K562 (cell line): ENCODE measurements around the gene SORCS2. TPM values are rescaled to one million over a fixed set of nuclear protein-coding genes. Genes with fewer than 3 reads are reported as not detected.

Experiments
- ATAC-seq: fragments of 200-7000 bp; cut with Tn5 transposase; 3 replicates; pipeline ENCODE4 v1.9.1; 2020; ENCODE audit warnings: moderate library complexity
- BruUV-seq: library from RNA; stranded (reverse); fragments of 400-500 nt; replicated peaks from 2 replicates; lab custom pipeline; 2021; lab: Mats Ljungman, UMichigan
- CTCF ChIA-PET: fragments of 300-600 bp; formaldehyde crosslinking; extraction: SDS; loops from one replicate; lab custom pipeline; 2021; ENCODE audit warnings: low intra/inter-chr PET ratio; lab: Yijun Ruan, JAX
- POLR2A ChIA-PET: fragments of 300-600, 350-650 bp; sonication (Branson Sonifier 250); formaldehyde crosslinking; extraction: SDS; loops from one replicate; lab custom pipeline; 2021; ENCODE audit warnings: antibody characterized with exemption, inconsistent platforms; lab: Yijun Ruan, JAX
- DNase-seq, 4 experiments: peaks; one replicate each; pipeline versions ENCODE4 v3.0.0 to v3.0.0-alpha.2; 2011 to 2018; ENCODE audit warnings: low spot score in 3 of 4, mixed read lengths in 3 of 4; ENCODE audit errors: extremely low read depth in 1 of 4
- FAIRE-seq: peaks from 2 replicates; lab custom pipeline; 2011; peaks lifted over from hg19 to GRCh38; lab: Jason Lieb, UNC
- H2AFZ ChIP-seq: 2 replicates; pipeline ENCODE4 v1.6.0; 2011; ENCODE audit warnings: low read depth, low read length, control low read depth, inconsistent platforms
- H3K27ac ChIP-seq: fragments of 200-600 bp; 3 replicates; pipeline ENCODE4 v1.8.0; 2011; ENCODE audit warnings: low read depth, mild to moderate bottlenecking, control low read depth, inconsistent platforms, low read length, moderate library complexity, mixed read lengths; ENCODE audit errors: extremely low read depth
- H3K27me3 ChIP-seq, 2 experiments: fragments of 300-600 bp in 1 of 2; 2 replicates in 1 of 2; 3 replicates in 1 of 2; pipeline versions ENCODE4 v1.6.0 to v1.8.0; 2011; ENCODE audit warnings: inconsistent platforms in 2 of 2, low read length in 2 of 2, mild to moderate bottlenecking in 1 of 2, mixed read lengths in 1 of 2, moderate library complexity in 1 of 2; ENCODE audit not compliant: control insufficient read depth in 2 of 2, insufficient read depth in 2 of 2
- H3K36me3 ChIP-seq: fragments of 300-600 bp; 3 replicates; pipeline ENCODE4 v1.8.0; 2011; ENCODE audit warnings: mild to moderate bottlenecking, low read length, inconsistent platforms; ENCODE audit not compliant: control insufficient read depth, insufficient read depth
- H3K4me1 ChIP-seq, 2 experiments: fragments of 200-600 bp in 1 of 2; replicated peaks in 1 of 2; 2 replicates in 1 of 2; 3 replicates in 1 of 2; pipeline versions ENCODE4 v1.5.1 to v1.8.0; 2011; ENCODE audit warnings: inconsistent platforms in 2 of 2, low read length in 2 of 2, mild to moderate bottlenecking in 1 of 2, mixed read lengths in 1 of 2, moderate library complexity in 1 of 2; ENCODE audit not compliant: control insufficient read depth in 2 of 2, insufficient read depth in 2 of 2
- H3K4me2 ChIP-seq: 2 replicates; pipeline ENCODE4 v1.6.1; 2011; ENCODE audit warnings: low read length, control low read depth, inconsistent platforms, mixed read lengths; ENCODE audit not compliant: insufficient read depth
- H3K4me3 ChIP-seq: fragments of 200-600 bp; sonication (generic), shearing (Covaris generic); 2 replicates; pipeline ENCODE4 v1.5.1; 2016; ENCODE audit warnings: control low read depth, inconsistent platforms
- H3K79me2 ChIP-seq: fragments of 200-600 bp; 3 replicates; pipeline ENCODE4 v1.8.0; 2011; ENCODE audit warnings: low read length, inconsistent platforms; ENCODE audit not compliant: control insufficient read depth, insufficient read depth
- H3K9ac ChIP-seq, 2 experiments: 2 replicates each; pipeline versions ENCODE4 v1.6.0 to v1.6.1; 2011; ENCODE audit warnings: low read depth in 2 of 2, low read length in 2 of 2, control low read depth in 1 of 2, inconsistent platforms in 1 of 2, mild to moderate bottlenecking in 1 of 2, mixed read lengths in 1 of 2; ENCODE audit not compliant: insufficient read depth in 1 of 2
- H3K9me1 ChIP-seq: one replicate; pipeline ENCODE4 v1.6.0; 2011; ENCODE audit warnings: inconsistent platforms, mild to moderate bottlenecking, low read length, moderate library complexity; ENCODE audit not compliant: control insufficient read depth, insufficient read depth
- H3K9me3 ChIP-seq: replicated peaks from 2 replicates; pipeline ENCODE4 v1.5.1; 2011; ENCODE audit warnings: low read depth, low read length, inconsistent platforms; ENCODE audit not compliant: control insufficient read depth, insufficient read depth
- H4K20me1 ChIP-seq: replicated peaks from 2 replicates; pipeline ENCODE4 v1.6.1; 2011; ENCODE audit warnings: low read length, inconsistent platforms, mixed read lengths; ENCODE audit not compliant: control insufficient read depth, insufficient read depth
- CGGBP1 ChIP-seq: fragments of 250-450 bp; sonication (Bioruptor Pico); IDR thresholded peaks from 2 replicates; pipeline ENCODE4 v1.9.0; 2021; ENCODE audit warnings: mild to moderate bottlenecking
- FOSL1 ChIP-seq: fragments of 200-800 bp; sonication (Bioruptor generic); conservative IDR thresholded peaks from 2 replicates; pipeline ENCODE4 v1.6.1; 2016; ENCODE audit warnings: missing genetic modification characterization, missing compliant biosample characterization
- FOXK1 ChIP-seq: sonication (generic); formaldehyde crosslinking; IDR thresholded peaks from 2 replicates; pipeline ENCODE4 v1.8.0; 2022; ENCODE audit warnings: missing genetic modification reagents, mild to moderate bottlenecking, borderline replicate concordance
- HMG20A ChIP-seq: fragments of 450-650 bp; formaldehyde crosslinking; conservative IDR thresholded peaks from 2 replicates; pipeline ENCODE4 v1.4.0; 2020; ENCODE audit warnings: mild to moderate bottlenecking, mixed read lengths
- NR4A1 ChIP-seq, 2 experiments: fragments of 250-450 bp in 1 of 2; fragments of 450-650 bp in 1 of 2; sonication (Bioruptor Pico) in 1 of 2; IDR thresholded peaks; 2 replicates each; pipeline versions ENCODE4 v1.4.0 to v1.6.1; 2016 to 2020; ENCODE audit warnings: mild to moderate bottlenecking in 2 of 2, missing compliant biosample characterization in 1 of 2, missing genetic modification characterization in 1 of 2, moderate library complexity in 1 of 2
- SMAD2 ChIP-seq: fragments of 150-350 bp; IDR thresholded peaks from 2 replicates; pipeline ENCODE4 v1.6.1; 2014; ENCODE audit warnings: low read depth, mild to moderate bottlenecking, low read length
- TBP ChIP-seq: optimal IDR thresholded peaks from 2 replicates; pipeline ENCODE3; 2011; ENCODE audit warnings: low read depth, low read length, improper control_type of control experiment
- TEAD1 ChIP-seq, 2 experiments: fragments of 450-650 bp in 1 of 2; sonication (generic) in 1 of 2; formaldehyde crosslinking; IDR thresholded peaks; 2 replicates each; pipeline versions ENCODE4 v1.4.0 to v1.8.0; 2020 to 2022; ENCODE audit warnings: mild to moderate bottlenecking in 2 of 2, missing genetic modification reagents in 1 of 2
- ZBTB11 ChIP-seq, 3 experiments: fragments of 200-800 bp in 1 of 3; fragments of 250-450 bp in 1 of 3; fragments of 450-650 bp in 1 of 3; sonication (Bioruptor Pico) in 1 of 3; sonication (Bioruptor generic) in 1 of 3; formaldehyde crosslinking in 1 of 3; IDR thresholded peaks; 2 replicates each; pipeline versions ENCODE4 v1.6.1 to v1.8.0; 2016 to 2022; ENCODE audit warnings: mild to moderate bottlenecking in 2 of 3, missing genetic modification characterization in 2 of 3, missing compliant biosample characterization in 1 of 3, moderate library complexity in 1 of 3
- ZFP36 ChIP-seq: fragments of 150-350 bp; IDR thresholded peaks from 2 replicates; pipeline ENCODE4 v1.6.1; 2018; ENCODE audit warnings: low read length, low read depth; ENCODE audit not compliant: partially characterized antibody
- ZNF511 ChIP-seq: sonication (generic); formaldehyde crosslinking; IDR thresholded peaks from 2 replicates; pipeline ENCODE4 v1.8.0; 2022; ENCODE audit warnings: mild to moderate bottlenecking, missing genetic modification reagents
- ZNF75A ChIP-seq: fragments of 450-650 bp; formaldehyde crosslinking; IDR thresholded peaks from 2 replicates; pipeline ENCODE4 v1.4.0; 2020; ENCODE audit warnings: mild to moderate bottlenecking
- WGBS: fragments of 100-300 bp; shearing (Covaris generic); methylation state at CpG from one replicate; pipeline ENCODE4 v1.1.6; 2016; ENCODE audit warnings: low coverage, mixed read lengths; ENCODE audit not compliant: insufficient coverage; ENCODE audit errors: missing lambda C conversion rate; 5-methylcytosine and 5-hydroxymethylcytosine counted together
- in situ Hi-C: fragments of 300-500 bp; cut with MboI; formaldehyde crosslinking; loops from 4 replicates; pipeline ENCODE4 v1.15.0; 2018; ENCODE audit warnings: inconsistent platforms, mixed read lengths
- intact Hi-C: fragments of 100-400 bp; cut with micrococcal nuclease; formaldehyde crosslinking; loops from 2 replicates; pipeline ENCODE4 v1.14.2; 2022
- polyA plus RNA-seq, 8 experiments: library from polyadenylated mRNA; depleted of rRNA in 4 of 8; stranded (reverse) in 5 of 8; unstranded in 3 of 8; fragments of >200 nt; fragmentation: Nextera tagmentation in 2 of 8; fragmentation: Illumina TruSeq in 1 of 8; extraction: Ambion mirVana in 2 of 8; extraction: Trizol in 1 of 8; gene quantifications; 2 replicates each; pipeline versions ENCODE4 v1.2.1 to v1.2.3, GENCODE V29; 2011 to 2014; ENCODE audit warnings: inconsistent platforms in 1 of 8, missing spikeins in 1 of 8
- total RNA-seq, 7 experiments: library from RNA; depleted of rRNA in 6 of 7; stranded (reverse); fragments of >200 nt in 6 of 7; fragmentation: Illumina TruSeq in 2 of 7; extraction: Trizol in 2 of 7; gene quantifications; 2 replicates each; pipeline versions ENCODE4 v1.2.1 to v1.2.3, GENCODE V29; 2011 to 2021; ENCODE audit warnings: low replicate concordance in 1 of 7

Gene SORCS2
- total and polyA plus RNA-seq, 9 of the 15 experiments (the other 6 are each of a cell fraction or from before 2014, with no cell fraction given): not detected

- TF ChIP-seq TEAD1 (CRISPR knock-in tag; IDR thresholded peaks at IDR 0.05) (no peak), TBP (no peak), ZBTB11 (CRISPR knock-in tag; IDR thresholded peaks at IDR 0.05) (no peak), FOSL1 (no peak)
Observed at GRCh38 chr4:7433376-7434140, 241.2 kb downstream of the SORCS2 start (continued).

- CTCF ChIA-PET: no interaction called here
- Histone ChIP-seq H3K27me3 (peaks cover 0 to 47% of the 10 kb centered on the region in 2 experiments; a peak in 3 of 5 replicates), H3K36me3 (no peaks in the 10 kb centered on the region), H3K4me2 (no peak overlapping the region), H4K20me1 (peaks cover 7% of the 10 kb centered on the region), H3K4me1 (peaks cover 0 to 7% of the 10 kb centered on the region in 2 experiments; a peak in 2 of 5 replicates), H3K9me3 (no peaks in the 10 kb centered on the region), H3K79me2 (no peaks in the 10 kb centered on the region), H2AFZ (no peak overlapping the region), H3K4me3 (no peak overlapping the region), H3K9ac (no peak overlapping the region), H3K27ac (no peak overlapping the region), H3K9me1 (no peaks in the 10 kb centered on the region)
- in situ Hi-C loops (no loop called here), intact Hi-C loops (no loop called here)
- BruUV-seq: no TSS peak
- POLR2A ChIA-PET: interaction anchor here (0.6 to 0.7 kb wide), 2 partner anchors 250 to 314 kb away, joined by 3 read pairs; no protein-coding TSS in a partner anchor
- ATAC-seq (no peak), DNase-seq (no peak), FAIRE-seq (no peak)
- WGBS: 3% methylated on average over 26 of the region's 26 CpGs
- TF ChIP-seq NR4A1 (CRISPR knock-in tag; IDR thresholded peaks at IDR 0.05) (no peak), NR4A1 (tag; IDR thresholded peaks at IDR 0.05) (no peak), ZNF511 (CRISPR knock-in tag) (no peak), FOXK1 (CRISPR knock-in tag) (no peak), HMG20A (CRISPR knock-in tag) (no peak), ZNF75A (CRISPR knock-in tag) (no peak), CGGBP1 (CRISPR knock-in tag) (no peak), ZFP36 (no peak), SMAD2 (no peak)
Observed at GRCh38 chr4:7434141-7434765, 241.9 kb downstream of the SORCS2 start.
